Neural cell (in vitro differentiated cells): Measurements from ENCODE around the gene KLK7. TPM values are rescaled to one million over a fixed set of nuclear protein-coding genes. Genes with fewer than 3 reads are reported as not detected.

Source experiments
- H2AFZ ChIP-seq: fragments of 200-600, 300-800 bp; sonication (generic), shearing (Covaris generic); 2 replicates; pipeline ENCODE4 v1.6.0; 2014; ENCODE audit warnings: low read depth, mild to moderate bottlenecking, antibody characterized with exemption, low read length, moderate library complexity
- H3F3A ChIP-seq: fragments of 200-600 bp; shearing (Covaris generic); 2 replicates; pipeline ENCODE4 v1.6.1; 2016; ENCODE audit warnings: mild to moderate bottlenecking, moderate library complexity, mixed read lengths, antibody characterized with exemption, low read length; ENCODE audit not compliant: insufficient read depth, poor library complexity, severe bottlenecking
- H3K27ac ChIP-seq: fragments of 200-600, 300-800 bp; sonication (generic), shearing (Covaris generic); 2 replicates; pipeline ENCODE4 v1.5.1; 2014; ENCODE audit warnings: mild to moderate bottlenecking, low read length, moderate library complexity
- H3K27me3 ChIP-seq: fragments of 300-800, 200-600 bp; sonication (generic), shearing (Covaris generic); 2 replicates; pipeline ENCODE4 v1.6.0; 2014; ENCODE audit warnings: mild to moderate bottlenecking, low read depth, low read length, moderate library complexity; ENCODE audit not compliant: insufficient read depth
- H3K36me3 ChIP-seq: fragments of 300-800, 200-600 bp; sonication (generic), shearing (Covaris generic); 2 replicates; pipeline ENCODE4 v1.5.1; 2014; ENCODE audit warnings: mild to moderate bottlenecking, antibody characterized with exemption, low read length, moderate library complexity; ENCODE audit not compliant: insufficient read depth
- H3K4me2 ChIP-seq: fragments of 300-800, 200-600 bp; sonication (generic), shearing (Covaris generic); 2 replicates; pipeline ENCODE4 v1.6.0; 2014; ENCODE audit warnings: mild to moderate bottlenecking, low read length
- H3K4me3 ChIP-seq: fragments of 300-800, 200-600 bp; sonication (generic), shearing (Covaris generic); 2 replicates; pipeline ENCODE4 v1.5.1; 2014; ENCODE audit warnings: mild to moderate bottlenecking, low read length, moderate library complexity
- H3K79me2 ChIP-seq: fragments of 200-600 bp; shearing (Covaris generic); replicated peaks from 2 replicates; pipeline ENCODE4 v1.6.0; 2014; ENCODE audit warnings: mild to moderate bottlenecking, low read length, moderate library complexity; ENCODE audit not compliant: insufficient read depth
- H3K9ac ChIP-seq: fragments of 300-800, 200-600 bp; sonication (generic), shearing (Covaris generic); 2 replicates; pipeline ENCODE4 v1.6.1; 2016; ENCODE audit warnings: mild to moderate bottlenecking, low read length, mixed read lengths
- H3K9me2 ChIP-seq: fragments of 200-600 bp; shearing (Covaris generic); 2 replicates; pipeline ENCODE4 v1.6.1; 2016; ENCODE audit warnings: mild to moderate bottlenecking, low read length, mixed read lengths; ENCODE audit not compliant: insufficient read depth
- H3K9me3 ChIP-seq: fragments of 200-600, 300-800 bp; sonication (generic), shearing (Covaris generic); 2 replicates; pipeline ENCODE4 v1.6.1; 2016; ENCODE audit warnings: mild to moderate bottlenecking, mixed run types, low read length, moderate library complexity, mixed read lengths
- H4K20me1 ChIP-seq: fragments of 200-600 bp; shearing (Covaris generic); 2 replicates; pipeline ENCODE4 v1.6.1; 2016; ENCODE audit warnings: mild to moderate bottlenecking, mixed run types; ENCODE audit not compliant: insufficient read depth
- EP300 ChIP-seq: fragments of 450-650 bp; conservative IDR thresholded peaks from 2 replicates; pipeline ENCODE4 v1.6.1; 2014; ENCODE audit warnings: antibody characterized with exemption, mild to moderate bottlenecking, moderate library complexity; ENCODE audit not compliant: poor library complexity, severe bottlenecking
- EZH2 ChIP-seq: fragments of 200-600, 300-800 bp; shearing (Covaris generic), sonication (generic); IDR thresholded peaks from 2 replicates; pipeline ENCODE4 v1.6.1; 2014; ENCODE audit warnings: antibody characterized with exemption, low read length, borderline replicate concordance, mild to moderate bottlenecking; ENCODE audit not compliant: insufficient read depth, poor library complexity, severe bottlenecking
- MXI1 ChIP-seq: fragments of 450-650 bp; conservative IDR thresholded peaks from 2 replicates; pipeline ENCODE4 v1.6.1; 2014; ENCODE audit warnings: antibody characterized with exemption, mild to moderate bottlenecking; ENCODE audit not compliant: poor library complexity, severe bottlenecking
- POLR2AphosphoS5 ChIP-seq: IDR thresholded peaks from 2 replicates; pipeline ENCODE4 v1.6.1; 2012
- RAD21 ChIP-seq: fragments of 450-650 bp; conservative IDR thresholded peaks from 2 replicates; pipeline ENCODE4 v1.6.1; 2014; ENCODE audit warnings: antibody characterized with exemption, mild to moderate bottlenecking, moderate library complexity
- SMC3 ChIP-seq: fragments of 450-650 bp; conservative IDR thresholded peaks from 2 replicates; pipeline ENCODE4 v1.6.1; 2014; ENCODE audit warnings: antibody characterized with exemption, mild to moderate bottlenecking, moderate library complexity; ENCODE audit not compliant: poor library complexity
- TAF1 ChIP-seq: IDR thresholded peaks from 2 replicates; pipeline ENCODE4 v1.6.1; 2012; ENCODE audit warnings: low read depth
- polyA plus RNA-seq: library from polyadenylated mRNA; depleted of rRNA; stranded (reverse); fragments of >200 nt; gene quantifications from 2 replicates; pipeline ENCODE4 v1.2.3, GENCODE V29; 2014
- TF ChIP-seq, protein P1 (sequence below): fragments of 450-650 bp; IDR thresholded peaks from 2 replicates; pipeline ENCODE4 v1.5.1; 2014; ENCODE audit warnings: antibody characterized with exemption, mild to moderate bottlenecking, moderate library complexity; ENCODE audit not compliant: poor library complexity, severe bottlenecking
- TF ChIP-seq, protein P2 (sequence below): IDR thresholded peaks from 2 replicates; pipeline ENCODE4 v1.6.1; 2012; ENCODE audit warnings: borderline replicate concordance

KLK7 gene
- polyA plus RNA-seq, 1 donor from 2014 or later, result not detected

GRCh38 chr19:51009061-51009891 is 25.6 kb upstream of the KLK7 start:
- Histone ChIP-seq H4K20me1 (no peaks in the 10 kb centered on the region), H3K36me3 (no peaks in the 10 kb centered on the region), H3F3A (no peaks in the 10 kb centered on the region), H3K4me2 (no peak overlapping the region), H3K27ac (no peak overlapping the region), H2AFZ (no peak overlapping the region), H3K4me3 (no peak overlapping the region), H3K9ac (no peak overlapping the region), H3K9me3 (no peaks in the 10 kb centered on the region), H3K9me2 (no peaks in the 10 kb centered on the region), H3K27me3 (no peaks in the 10 kb centered on the region), H3K79me2 (no peaks in the 10 kb centered on the region)
- TF ChIP-seq, protein P1, sequence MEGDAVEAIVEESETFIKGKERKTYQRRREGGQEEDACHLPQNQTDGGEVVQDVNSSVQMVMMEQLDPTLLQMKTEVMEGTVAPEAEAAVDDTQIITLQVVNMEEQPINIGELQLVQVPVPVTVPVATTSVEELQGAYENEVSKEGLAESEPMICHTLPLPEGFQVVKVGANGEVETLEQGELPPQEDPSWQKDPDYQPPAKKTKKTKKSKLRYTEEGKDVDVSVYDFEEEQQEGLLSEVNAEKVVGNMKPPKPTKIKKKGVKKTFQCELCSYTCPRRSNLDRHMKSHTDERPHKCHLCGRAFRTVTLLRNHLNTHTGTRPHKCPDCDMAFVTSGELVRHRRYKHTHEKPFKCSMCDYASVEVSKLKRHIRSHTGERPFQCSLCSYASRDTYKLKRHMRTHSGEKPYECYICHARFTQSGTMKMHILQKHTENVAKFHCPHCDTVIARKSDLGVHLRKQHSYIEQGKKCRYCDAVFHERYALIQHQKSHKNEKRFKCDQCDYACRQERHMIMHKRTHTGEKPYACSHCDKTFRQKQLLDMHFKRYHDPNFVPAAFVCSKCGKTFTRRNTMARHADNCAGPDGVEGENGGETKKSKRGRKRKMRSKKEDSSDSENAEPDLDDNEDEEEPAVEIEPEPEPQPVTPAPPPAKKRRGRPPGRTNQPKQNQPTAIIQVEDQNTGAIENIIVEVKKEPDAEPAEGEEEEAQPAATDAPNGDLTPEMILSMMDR, result no peak
- TF ChIP-seq RAD21 (no peak), TAF1 (no peak), EZH2 (no peak), SMC3 (no peak), POLR2AphosphoS5 (no peak), MXI1 (no peak), EP300 (no peak)
- TF ChIP-seq, protein P2, sequence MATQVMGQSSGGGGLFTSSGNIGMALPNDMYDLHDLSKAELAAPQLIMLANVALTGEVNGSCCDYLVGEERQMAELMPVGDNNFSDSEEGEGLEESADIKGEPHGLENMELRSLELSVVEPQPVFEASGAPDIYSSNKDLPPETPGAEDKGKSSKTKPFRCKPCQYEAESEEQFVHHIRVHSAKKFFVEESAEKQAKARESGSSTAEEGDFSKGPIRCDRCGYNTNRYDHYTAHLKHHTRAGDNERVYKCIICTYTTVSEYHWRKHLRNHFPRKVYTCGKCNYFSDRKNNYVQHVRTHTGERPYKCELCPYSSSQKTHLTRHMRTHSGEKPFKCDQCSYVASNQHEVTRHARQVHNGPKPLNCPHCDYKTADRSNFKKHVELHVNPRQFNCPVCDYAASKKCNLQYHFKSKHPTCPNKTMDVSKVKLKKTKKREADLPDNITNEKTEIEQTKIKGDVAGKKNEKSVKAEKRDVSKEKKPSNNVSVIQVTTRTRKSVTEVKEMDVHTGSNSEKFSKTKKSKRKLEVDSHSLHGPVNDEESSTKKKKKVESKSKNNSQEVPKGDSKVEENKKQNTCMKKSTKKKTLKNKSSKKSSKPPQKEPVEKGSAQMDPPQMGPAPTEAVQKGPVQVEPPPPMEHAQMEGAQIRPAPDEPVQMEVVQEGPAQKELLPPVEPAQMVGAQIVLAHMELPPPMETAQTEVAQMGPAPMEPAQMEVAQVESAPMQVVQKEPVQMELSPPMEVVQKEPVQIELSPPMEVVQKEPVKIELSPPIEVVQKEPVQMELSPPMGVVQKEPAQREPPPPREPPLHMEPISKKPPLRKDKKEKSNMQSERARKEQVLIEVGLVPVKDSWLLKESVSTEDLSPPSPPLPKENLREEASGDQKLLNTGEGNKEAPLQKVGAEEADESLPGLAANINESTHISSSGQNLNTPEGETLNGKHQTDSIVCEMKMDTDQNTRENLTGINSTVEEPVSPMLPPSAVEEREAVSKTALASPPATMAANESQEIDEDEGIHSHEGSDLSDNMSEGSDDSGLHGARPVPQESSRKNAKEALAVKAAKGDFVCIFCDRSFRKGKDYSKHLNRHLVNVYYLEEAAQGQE, result no peak

GRCh38 chr19:51007488-51007887 is 23.8 kb upstream of the KLK7 start:
- Histone ChIP-seq H3K4me2 (no peak overlapping the region), H3K9me2 (no peaks in the 10 kb centered on the region), H3K27me3 (no peaks in the 10 kb centered on the region), H2AFZ (no peak overlapping the region), H3K27ac (no peak overlapping the region), H3K36me3 (no peaks in the 10 kb centered on the region), H3K4me3 (no peak overlapping the region), H3K9ac (no peak overlapping the region), H4K20me1 (no peaks in the 10 kb centered on the region), H3K79me2 (no peaks in the 10 kb centered on the region), H3K9me3 (no peaks in the 10 kb centered on the region), H3F3A (no peaks in the 10 kb centered on the region)
- TF ChIP-seq RAD21 (no peak), MXI1 (no peak), TAF1 (no peak), POLR2AphosphoS5 (no peak), EZH2 (no peak), SMC3 (no peak), EP300 (no peak)
- TF ChIP-seq, protein P1, result no peak
- TF ChIP-seq, protein P2, result no peak
